Skeletal muscle satellite cell (primary cell): ENCODE measurements around the gene OLIG2.
A peak's percentile ranks its signal among the peaks of the same experiment; 100 is the strongest.

Experiments used
- H3K27me3 ChIP-seq: 2 replicates; pipeline ENCODE4 v1.7.0; 2013; ENCODE audit warnings: low read length; ENCODE audit not compliant: control insufficient read depth, insufficient read depth
- H3K36me3 ChIP-seq: 2 replicates; pipeline ENCODE4 v1.7.0; 2013; ENCODE audit warnings: mild to moderate bottlenecking, control low read depth, low read length; ENCODE audit not compliant: insufficient read depth
- H3K4me1 ChIP-seq: 2 replicates; pipeline ENCODE4 v1.7.0; 2013; ENCODE audit warnings: low read length; ENCODE audit not compliant: control insufficient read depth, insufficient read depth
- H3K4me2 ChIP-seq: 2 replicates; pipeline ENCODE4 v1.7.0; 2013; ENCODE audit warnings: mild to moderate bottlenecking, low read length
- H3K4me3 ChIP-seq: 2 replicates; pipeline ENCODE4 v1.7.0; 2013; ENCODE audit warnings: low read length
- H3K9ac ChIP-seq: 2 replicates; pipeline ENCODE4 v1.7.0; 2013; ENCODE audit warnings: mild to moderate bottlenecking, low read depth, low read length, moderate library complexity
- H3K9me3 ChIP-seq: replicated peaks from 2 replicates; pipeline ENCODE4 v1.7.0; 2013; ENCODE audit warnings: mild to moderate bottlenecking, control low read depth, low read length

The OLIG2 gene

DNA sequence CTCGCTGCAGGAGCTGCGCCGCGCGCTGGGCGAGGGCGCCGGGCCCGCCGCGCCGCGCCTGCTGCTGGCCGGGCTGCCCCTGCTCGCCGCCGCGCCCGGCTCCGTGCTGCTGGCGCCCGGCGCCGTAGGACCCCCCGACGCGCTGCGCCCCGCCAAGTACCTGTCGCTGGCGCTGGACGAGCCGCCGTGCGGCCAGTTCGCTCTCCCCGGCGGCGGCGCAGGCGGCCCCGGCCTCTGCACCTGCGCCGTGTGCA, 44.9 kb downstream of the OLIG2 start:
- Histone ChIP-seq H3K27me3 (peaks cover 93% of the 10 kb centered on the region), H3K9ac (no peak overlapping the region), H3K4me1 (no peaks in the 10 kb centered on the region)

DNA sequence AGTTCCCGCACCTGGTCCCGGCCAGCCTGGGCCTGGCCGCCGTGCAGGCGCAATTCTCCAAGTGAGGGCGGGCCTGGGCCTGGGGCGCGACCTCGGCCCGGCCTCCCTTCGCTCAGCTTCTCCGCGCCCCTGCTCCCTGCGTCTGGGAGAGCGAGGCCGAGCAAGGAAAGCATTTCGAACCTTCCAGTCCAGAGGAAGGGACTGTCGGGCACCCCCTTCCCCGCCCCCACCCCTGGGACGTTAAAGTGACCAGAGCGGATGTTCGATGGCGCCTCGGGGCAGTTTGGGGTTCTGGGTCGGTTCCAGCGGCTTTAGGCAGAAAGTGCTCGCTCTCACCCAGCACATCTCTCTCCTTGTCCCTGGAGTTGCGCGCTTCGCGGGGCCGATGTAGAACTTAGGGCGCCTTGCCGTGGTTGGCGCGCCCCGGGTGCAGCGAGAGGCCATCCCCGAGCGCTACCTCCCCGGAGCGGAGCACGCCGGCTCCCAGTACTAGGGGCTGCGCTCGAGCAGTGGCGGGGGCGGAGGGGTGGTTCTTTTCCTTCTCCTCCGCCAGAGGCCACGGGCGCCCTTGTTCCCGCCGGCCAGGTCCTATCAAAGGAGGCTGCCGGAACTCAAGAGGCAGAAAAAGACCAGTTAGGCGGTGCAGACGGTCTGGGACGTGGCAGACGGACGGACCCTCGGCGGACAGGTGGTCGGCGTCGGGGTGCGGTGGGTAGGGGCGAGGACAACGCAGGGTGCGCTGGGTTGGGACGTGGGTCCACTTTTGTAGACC, 45.4 kb downstream of the OLIG2 start:
- Histone ChIP-seq H3K4me3 (no peak overlapping the region), H3K9ac (no peak overlapping the region), H3K4me1 (no peaks in the 10 kb centered on the region), H3K36me3 (no peaks in the 10 kb centered on the region), H3K27me3 (peaks cover 96% of the 10 kb centered on the region), H3K4me2 (peak overlapping the region; percentile 54), H3K9me3 (no peaks in the 10 kb centered on the region)

More for the DNA sequence above, 44.9 kb downstream of the OLIG2 start:
- Histone ChIP-seq H3K9me3 (no peaks in the 10 kb centered on the region), H3K4me3 (no peak overlapping the region), H3K4me2 (peak overlapping the region; percentile 54), H3K36me3 (no peaks in the 10 kb centered on the region)

DNA sequence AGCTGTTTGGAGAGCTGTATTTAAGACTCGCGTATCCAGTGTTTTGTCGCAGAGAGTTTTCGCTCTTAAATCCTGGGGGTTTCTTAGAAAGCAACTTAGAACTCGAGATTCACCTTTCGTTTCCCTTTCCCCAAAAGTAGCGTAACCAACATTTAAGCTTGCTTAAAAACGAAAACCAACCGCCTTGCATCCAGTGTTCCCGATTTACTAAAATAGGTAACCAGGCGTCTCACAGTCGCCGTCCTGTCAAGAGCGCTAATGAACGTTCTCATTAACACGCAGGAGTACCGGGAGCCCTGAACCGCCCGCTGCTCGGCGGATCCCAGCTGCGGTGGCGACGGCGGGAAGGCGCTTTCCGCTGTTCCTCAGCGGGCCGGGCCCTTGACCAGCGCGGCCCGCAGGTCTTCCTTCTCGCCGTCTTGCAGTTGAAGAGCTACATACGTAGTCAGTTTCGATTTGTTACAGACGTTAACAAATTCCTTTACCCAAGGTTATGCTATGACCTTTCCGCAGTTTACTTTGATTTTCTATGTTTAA, 46.1 kb downstream of the OLIG2 start:
- H3K27me3 ChIP-seq: peaks cover 95% of the 10 kb centered on the region
- H3K9ac ChIP-seq: no peak overlapping the region
- no peaks in the 10 kb centered on the region for H3K4me1 ChIP-seq
- no peaks in the 10 kb centered on the region for H3K9me3 ChIP-seq
- no peak overlapping the region for H3K4me2 ChIP-seq
- no peaks in the 10 kb centered on the region for H3K36me3 ChIP-seq
- H3K4me3 ChIP-seq: no peak overlapping the region

DNA sequence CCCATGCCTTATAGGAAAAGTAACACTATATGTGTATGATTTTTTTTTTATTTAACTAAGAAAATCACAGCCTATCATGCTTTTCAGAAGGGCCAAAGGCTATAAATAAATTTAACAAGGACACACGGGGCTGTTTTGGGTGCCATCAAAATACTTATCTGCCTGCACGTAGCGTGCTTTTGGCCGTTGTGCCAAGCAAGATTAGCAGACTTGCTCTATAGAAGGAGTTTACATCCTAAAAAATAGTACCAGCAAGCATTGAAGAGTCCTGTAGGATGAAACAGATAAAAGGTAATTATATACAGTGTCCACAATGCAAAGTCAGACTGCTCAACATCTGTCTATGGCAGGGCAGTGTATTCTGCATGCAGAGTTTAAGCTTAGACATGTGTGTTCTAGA, 47.9 kb downstream of the OLIG2 start:
- no peak overlapping the region for H3K4me3 ChIP-seq
- H3K9me3 ChIP-seq: no peaks in the 10 kb centered on the region
- no peak overlapping the region for H3K9ac ChIP-seq
- peaks cover under 1% of the 10 kb centered on the region for H3K4me1 ChIP-seq
- H3K27me3 ChIP-seq: peaks cover 84% of the 10 kb centered on the region
- no peak overlapping the region for H3K4me2 ChIP-seq
- no peaks in the 10 kb centered on the region for H3K36me3 ChIP-seq

DNA sequence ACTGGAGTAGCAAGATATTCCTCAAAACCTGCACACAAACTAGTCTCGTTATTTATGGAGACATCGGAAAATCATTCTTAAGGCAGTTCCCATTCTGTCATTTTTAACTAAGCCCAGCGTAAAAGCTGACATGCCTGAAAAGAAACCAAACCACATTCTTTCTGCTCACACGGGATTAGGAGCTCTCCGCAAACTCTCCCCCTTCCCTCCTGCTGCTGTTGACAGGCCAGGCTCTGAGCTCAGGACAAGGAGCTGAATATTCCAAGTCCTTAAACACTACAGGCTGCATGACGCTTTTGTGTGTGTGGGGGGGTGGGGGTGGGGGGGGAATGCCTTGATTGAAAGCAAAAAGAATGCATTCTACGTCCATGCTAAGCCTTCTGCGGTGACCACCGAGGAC, 49.4 kb downstream of the OLIG2 start:
- H3K27me3 ChIP-seq: peaks cover 70% of the 10 kb centered on the region

DNA sequence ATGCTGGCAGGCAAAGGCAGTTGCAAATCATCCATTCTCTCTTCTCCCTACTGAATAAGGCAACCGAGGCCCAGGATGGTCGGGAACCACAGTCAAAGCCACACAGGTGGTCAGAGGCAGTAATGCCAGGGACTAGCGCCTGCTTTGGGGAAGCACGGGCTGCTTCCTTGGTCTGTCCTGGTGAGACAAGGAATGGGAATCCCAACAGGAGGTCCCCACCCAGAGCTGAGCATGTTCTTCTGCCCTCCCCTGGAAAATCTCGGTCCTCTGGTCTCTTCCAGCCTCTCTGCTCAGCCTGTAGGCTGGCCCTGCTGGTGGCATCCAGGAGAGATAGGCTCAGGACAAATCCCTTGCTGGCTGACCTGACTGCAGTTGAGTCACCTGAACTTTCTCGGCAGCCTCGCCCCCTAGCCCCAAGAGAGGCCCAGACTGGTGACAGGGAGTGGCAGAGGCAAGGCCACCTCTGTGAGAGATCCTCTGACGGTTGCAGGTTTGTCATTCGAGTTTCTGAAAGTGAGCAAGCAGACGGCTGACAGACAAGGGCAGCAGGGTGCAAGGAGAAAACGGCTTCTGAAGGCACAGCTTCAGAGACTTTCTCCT, 50.0 kb downstream of the OLIG2 start:
- Histone ChIP-seq H3K9me3 (no peaks in the 10 kb centered on the region), H3K9ac (no peak overlapping the region), H3K4me1 (peaks cover 3% of the 10 kb centered on the region), H3K27me3 (peaks cover 71% of the 10 kb centered on the region), H3K36me3 (no peaks in the 10 kb centered on the region), H3K4me2 (no peak overlapping the region), H3K4me3 (no peak overlapping the region)

More for the DNA sequence above, 49.4 kb downstream of the OLIG2 start:
- no peaks in the 10 kb centered on the region for H3K36me3 ChIP-seq
- no peaks in the 10 kb centered on the region for H3K9me3 ChIP-seq
- no peak overlapping the region for H3K4me3 ChIP-seq
- no peak overlapping the region for H3K4me2 ChIP-seq
- no peak overlapping the region for H3K9ac ChIP-seq
- peaks cover 3% of the 10 kb centered on the region for H3K4me1 ChIP-seq

DNA sequence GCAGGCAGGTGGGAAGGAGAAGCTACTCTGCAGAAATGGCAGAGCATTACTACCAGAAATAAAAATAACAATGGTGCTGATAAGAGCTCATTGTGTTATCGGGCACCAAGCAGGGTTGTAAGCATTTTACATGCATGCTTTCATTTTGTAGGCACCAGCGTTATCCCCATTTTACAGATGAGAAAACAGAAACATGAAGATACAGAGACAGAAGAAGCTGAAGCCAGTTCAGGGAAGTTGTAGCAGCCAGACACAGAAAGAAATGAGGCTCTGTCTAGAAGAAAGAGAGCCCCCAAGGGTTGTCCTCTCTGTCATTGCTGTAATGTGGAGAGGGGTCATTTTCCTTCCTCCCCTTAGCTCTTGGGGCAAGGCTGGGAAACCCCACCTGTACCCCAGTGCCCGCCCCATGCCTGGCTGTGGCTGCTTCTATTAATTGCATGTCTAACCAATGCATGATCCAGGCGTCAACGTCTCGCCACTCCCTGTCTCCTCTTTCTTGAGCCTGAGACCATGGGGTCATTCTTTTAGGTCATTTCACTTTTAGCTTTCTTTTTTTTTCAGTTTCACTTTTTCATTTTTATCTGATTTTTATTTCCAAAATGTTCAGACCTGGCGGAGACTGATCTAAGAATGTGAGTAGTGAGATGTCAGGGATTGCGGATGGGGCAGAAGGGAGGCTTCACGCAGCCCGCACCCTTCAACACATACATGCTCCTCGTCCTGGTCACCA, 51.0 kb downstream of the OLIG2 start:
- H3K27me3 ChIP-seq: peaks cover 61% of the 10 kb centered on the region
- peaks cover 3% of the 10 kb centered on the region for H3K4me1 ChIP-seq
- no peaks in the 10 kb centered on the region for H3K9me3 ChIP-seq
- no peak overlapping the region for H3K4me3 ChIP-seq
- no peak overlapping the region for H3K4me2 ChIP-seq
- no peaks in the 10 kb centered on the region for H3K36me3 ChIP-seq
- no peak overlapping the region for H3K9ac ChIP-seq
